HL-60 (cell line): ENCODE data around the gene GRAMD2A.

Experiments
- POLR2AphosphoS5 ChIP-seq: IDR thresholded peaks from 2 replicates; pipeline ENCODE4 v1.6.1; 2012; ENCODE audit warnings: low read depth
- TF ChIP-seq, protein P1 (sequence below): IDR thresholded peaks from one replicate; pipeline ENCODE4 v1.5.1; 2011; ENCODE audit warnings: low read length, control low read depth, inconsistent platforms; ENCODE audit not compliant: insufficient read depth

DNA sequence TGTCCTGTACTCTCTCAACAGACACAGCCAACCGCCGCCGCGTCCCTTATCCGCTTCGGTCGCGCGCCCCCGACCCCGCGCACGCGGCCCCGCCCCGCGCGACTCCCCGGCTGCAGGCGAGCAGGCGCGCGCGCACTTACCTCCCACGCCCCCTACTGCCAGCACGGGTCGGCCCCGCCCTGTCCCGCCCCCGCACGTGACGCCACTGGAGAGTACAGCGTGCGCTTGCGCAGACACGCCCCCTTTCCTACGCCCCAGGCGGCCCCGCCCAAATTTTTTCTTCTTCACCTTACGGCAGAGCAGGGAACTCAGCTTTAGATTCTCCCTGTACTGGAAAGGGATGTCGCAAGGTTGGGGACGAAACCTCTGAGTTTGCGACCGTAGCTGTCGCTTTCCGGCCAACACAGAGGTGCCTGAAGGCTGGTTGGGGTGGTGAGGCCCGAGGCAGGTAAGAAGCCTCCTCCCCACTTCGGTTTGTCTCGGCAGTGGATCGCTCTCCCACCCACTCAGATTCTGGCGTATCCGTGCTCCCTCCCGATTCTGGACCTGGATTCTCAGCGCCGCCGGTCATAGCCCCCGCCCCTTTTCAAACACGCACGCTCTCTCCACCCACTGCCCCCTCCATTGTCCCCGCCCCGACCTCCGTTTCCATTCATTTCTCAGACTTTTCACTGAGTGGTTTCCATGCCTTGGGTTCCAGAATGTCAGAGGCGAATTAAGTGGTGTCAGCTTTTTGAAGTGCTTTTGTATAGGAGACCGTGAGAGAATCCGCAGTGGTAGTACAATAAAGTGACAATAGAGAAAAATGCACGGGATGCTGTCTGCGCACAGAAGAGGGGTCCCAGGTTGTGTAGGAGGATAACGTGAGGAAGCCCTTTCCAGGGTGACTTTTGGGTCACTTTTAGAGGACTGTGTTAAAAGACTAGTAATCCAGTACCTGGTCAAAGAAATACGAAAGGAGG is 79.3 kb downstream of the GRAMD2A start, which contains the start of the genes MYO9A and SENP8:
- TF ChIP-seq, protein P1, sequence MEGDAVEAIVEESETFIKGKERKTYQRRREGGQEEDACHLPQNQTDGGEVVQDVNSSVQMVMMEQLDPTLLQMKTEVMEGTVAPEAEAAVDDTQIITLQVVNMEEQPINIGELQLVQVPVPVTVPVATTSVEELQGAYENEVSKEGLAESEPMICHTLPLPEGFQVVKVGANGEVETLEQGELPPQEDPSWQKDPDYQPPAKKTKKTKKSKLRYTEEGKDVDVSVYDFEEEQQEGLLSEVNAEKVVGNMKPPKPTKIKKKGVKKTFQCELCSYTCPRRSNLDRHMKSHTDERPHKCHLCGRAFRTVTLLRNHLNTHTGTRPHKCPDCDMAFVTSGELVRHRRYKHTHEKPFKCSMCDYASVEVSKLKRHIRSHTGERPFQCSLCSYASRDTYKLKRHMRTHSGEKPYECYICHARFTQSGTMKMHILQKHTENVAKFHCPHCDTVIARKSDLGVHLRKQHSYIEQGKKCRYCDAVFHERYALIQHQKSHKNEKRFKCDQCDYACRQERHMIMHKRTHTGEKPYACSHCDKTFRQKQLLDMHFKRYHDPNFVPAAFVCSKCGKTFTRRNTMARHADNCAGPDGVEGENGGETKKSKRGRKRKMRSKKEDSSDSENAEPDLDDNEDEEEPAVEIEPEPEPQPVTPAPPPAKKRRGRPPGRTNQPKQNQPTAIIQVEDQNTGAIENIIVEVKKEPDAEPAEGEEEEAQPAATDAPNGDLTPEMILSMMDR = no peak
- peak; percentile 78; the same call in 1 of the 2 replicates for TF ChIP-seq POLR2AphosphoS5
